H9 (cell line): ENCODE results near the gene TRPV5. TPM values are rescaled to one million over a fixed set of nuclear protein-coding genes. Genes with fewer than 3 reads are reported as not detected.

Experiments used
- DNase-seq: peaks from one replicate; pipeline ENCODE4 v3.0.0-alpha.2; 2017
- H2AFZ ChIP-seq: one replicate; pipeline ENCODE4 v1.6.1; 2013; ENCODE audit warnings: mild to moderate bottlenecking, low read length, control low read depth, moderate library complexity
- H2AK5ac ChIP-seq: 2 replicates; pipeline ENCODE4 v1.6.1; 2013; ENCODE audit warnings: low read length, control low read depth, mixed read lengths; ENCODE audit not compliant: insufficient read length
- H2BK120ac ChIP-seq: one replicate; pipeline ENCODE4 v1.6.1; 2013; ENCODE audit warnings: low read depth, mild to moderate bottlenecking, low read length, control low read depth, inconsistent platforms; ENCODE audit not compliant: poor library complexity, severe bottlenecking
- H2BK12ac ChIP-seq: 2 replicates; pipeline ENCODE4 v1.6.1; 2013; ENCODE audit warnings: low read length, control low read depth, mixed read lengths, low read depth; ENCODE audit not compliant: insufficient read length
- H2BK15ac ChIP-seq: 2 replicates; pipeline ENCODE4 v1.6.1; 2013; ENCODE audit warnings: low read depth, low read length, control low read depth
- H2BK20ac ChIP-seq: one replicate; pipeline ENCODE4 v1.6.1; 2013; ENCODE audit warnings: low read depth, mild to moderate bottlenecking, low read length, control low read depth, inconsistent platforms; ENCODE audit not compliant: poor library complexity, severe bottlenecking
- H2BK5ac ChIP-seq: 2 replicates; pipeline ENCODE4 v1.6.1; 2013; ENCODE audit warnings: low read length, control low read depth, mixed read lengths; ENCODE audit not compliant: insufficient read length
- H3K14ac ChIP-seq: 2 replicates; pipeline ENCODE4 v1.6.1; 2013; ENCODE audit warnings: low read length, control low read depth; ENCODE audit not compliant: insufficient read depth
- H3K18ac ChIP-seq: 2 replicates; pipeline ENCODE4 v1.6.1; 2013; ENCODE audit warnings: low read depth, mild to moderate bottlenecking, mixed read lengths, low read length, control low read depth; ENCODE audit not compliant: insufficient read length
- H3K23ac ChIP-seq: 2 replicates; pipeline ENCODE4 v1.6.1; 2013; ENCODE audit warnings: low read length, control low read depth, mixed read lengths, low read depth; ENCODE audit not compliant: insufficient read length
- H3K23me2 ChIP-seq: 2 replicates; pipeline ENCODE4 v1.6.1; 2013; ENCODE audit warnings: low read depth, mild to moderate bottlenecking, mixed read lengths, low read length, control low read depth; ENCODE audit not compliant: insufficient read length, poor library complexity, severe bottlenecking
- H3K27ac ChIP-seq: 2 replicates; pipeline ENCODE4 v1.5.1; 2013; ENCODE audit warnings: low read length, control low read depth, mixed read lengths, low read depth; ENCODE audit not compliant: insufficient read length
- H3K27me3 ChIP-seq: 2 replicates; pipeline ENCODE4 v1.6.1; 2013; ENCODE audit warnings: low read length, control low read depth, inconsistent platforms; ENCODE audit not compliant: insufficient read depth
- H3K4ac ChIP-seq: 2 replicates; pipeline ENCODE4 v1.6.1; 2013; ENCODE audit warnings: low read depth, mild to moderate bottlenecking, control low read depth, inconsistent platforms, low read length, moderate library complexity
- H3K4me1 ChIP-seq: 2 replicates; pipeline ENCODE4 v1.6.1; 2013; ENCODE audit warnings: low read length, control low read depth, inconsistent platforms; ENCODE audit not compliant: insufficient read depth
- H3K4me2 ChIP-seq: 2 replicates; pipeline ENCODE4 v1.6.1; 2013; ENCODE audit warnings: low read length, control low read depth, mixed read lengths; ENCODE audit not compliant: insufficient read length, insufficient read depth
- H3K56ac ChIP-seq: 2 replicates; pipeline ENCODE4 v1.6.1; 2013; ENCODE audit warnings: low read depth, mild to moderate bottlenecking, mixed read lengths, low read length, control low read depth; ENCODE audit not compliant: insufficient read length
- H3K79me1 ChIP-seq: 2 replicates; pipeline ENCODE4 v1.6.1; 2013; ENCODE audit warnings: low read depth, mild to moderate bottlenecking, moderate library complexity, low read length, control low read depth, inconsistent platforms; ENCODE audit not compliant: insufficient read depth, poor library complexity, severe bottlenecking
- H3K79me2 ChIP-seq: 2 replicates; pipeline ENCODE4 v1.6.1; 2013; ENCODE audit warnings: low read length, control low read depth, inconsistent platforms; ENCODE audit not compliant: insufficient read depth
- H3K9ac ChIP-seq: 2 replicates; pipeline ENCODE4 v1.6.1; 2013; ENCODE audit warnings: low read length, control low read depth, mixed read lengths; ENCODE audit not compliant: insufficient read length; ENCODE audit errors: extremely low read depth
- H3K9me3 ChIP-seq: one replicate; pipeline ENCODE4 v1.6.1; 2013; ENCODE audit warnings: low read depth, low read length, inconsistent platforms; ENCODE audit not compliant: control insufficient read depth
- H3T11ph ChIP-seq: one replicate; pipeline ENCODE4 v1.6.1; 2013; ENCODE audit warnings: mild to moderate bottlenecking, low read length, control low read depth, inconsistent platforms
- H4K20me1 ChIP-seq: one replicate; pipeline ENCODE4 v1.6.1; 2013; ENCODE audit not compliant: control insufficient read depth, insufficient read length, insufficient read depth
- H4K5ac ChIP-seq: 2 replicates; pipeline ENCODE4 v1.6.1; 2013; ENCODE audit warnings: low read depth, mild to moderate bottlenecking, mixed read lengths, low read length, control low read depth; ENCODE audit not compliant: insufficient read length
- H4K8ac ChIP-seq: replicated peaks from 2 replicates; pipeline ENCODE4 v1.6.1; 2013; ENCODE audit warnings: low read length, control low read depth, mixed read lengths, low read depth; ENCODE audit not compliant: insufficient read length
- H4K91ac ChIP-seq: 2 replicates; pipeline ENCODE4 v1.6.1; 2013; ENCODE audit warnings: low read depth, mild to moderate bottlenecking, moderate library complexity, mixed read lengths, low read length, control low read depth; ENCODE audit not compliant: insufficient read length
- H3K27ac Mint-ChIP-seq, 3 experiments: 2 replicates in 2 of 3; 3 replicates in 1 of 3; pipeline ENCODE4 v1.8.0; 2020 to 2021; ENCODE audit warnings: mixed read lengths in 3 of 3, mild to moderate bottlenecking in 1 of 3, moderate library complexity in 1 of 3
- H3K27me3 Mint-ChIP-seq: 2 replicates; pipeline ENCODE4 v1.8.0; 2021; ENCODE audit warnings: low read depth, mild to moderate bottlenecking, moderate library complexity, mixed read lengths
- H3K36me3 Mint-ChIP-seq, 3 experiments: 2 replicates in 2 of 3; 3 replicates in 1 of 3; pipeline ENCODE4 v1.8.0; 2020 to 2021; ENCODE audit warnings: low read depth in 3 of 3, mixed read lengths in 3 of 3; ENCODE audit not compliant: insufficient read depth in 1 of 3
- H3K4me1 Mint-ChIP-seq, 2 experiments: 2 replicates each; pipeline ENCODE4 v1.8.0; 2020; ENCODE audit warnings: mixed read lengths in 2 of 2
- H3K4me3 Mint-ChIP-seq, 2 experiments: 2 replicates in 1 of 2; 3 replicates in 1 of 2; pipeline ENCODE4 v1.8.0; 2020 to 2021; ENCODE audit warnings: mild to moderate bottlenecking in 2 of 2, mixed read lengths in 2 of 2, moderate library complexity in 1 of 2
- H3K9me3 Mint-ChIP-seq, 2 experiments: 2 replicates in 1 of 2; 3 replicates in 1 of 2; pipeline ENCODE4 v1.8.0; 2020; ENCODE audit warnings: mild to moderate bottlenecking in 2 of 2, mixed read lengths in 2 of 2, moderate library complexity in 1 of 2
- WGBS: extraction: QIAGEN DNeasy Blood & Tissue Kit; methylation state at CpG from one replicate; pipeline ENCODE4 v1.1.7; 2013; ENCODE audit warnings: missing lambda C conversion rate, low lambda C conversion rate, mixed read lengths; ENCODE audit not compliant: insufficient read length; ENCODE audit errors: extremely low coverage; 5-methylcytosine and 5-hydroxymethylcytosine counted together
- total RNA-seq: library from RNA; stranded (reverse); gene quantifications from 2 replicates; pipeline ENCODE4 v1.2.1, GENCODE V29; 2021
- TF ChIP-seq, protein P1 (sequence below): fragments of 200-600 bp; sonication (generic); conservative IDR thresholded peaks from 3 replicates; pipeline ENCODE4 v1.8.0; 2021; ENCODE audit warnings: antibody characterized with exemption, mild to moderate bottlenecking

TRPV5 gene
- total RNA-seq, 1 experiment from 2014 or later: not detected

DNA sequence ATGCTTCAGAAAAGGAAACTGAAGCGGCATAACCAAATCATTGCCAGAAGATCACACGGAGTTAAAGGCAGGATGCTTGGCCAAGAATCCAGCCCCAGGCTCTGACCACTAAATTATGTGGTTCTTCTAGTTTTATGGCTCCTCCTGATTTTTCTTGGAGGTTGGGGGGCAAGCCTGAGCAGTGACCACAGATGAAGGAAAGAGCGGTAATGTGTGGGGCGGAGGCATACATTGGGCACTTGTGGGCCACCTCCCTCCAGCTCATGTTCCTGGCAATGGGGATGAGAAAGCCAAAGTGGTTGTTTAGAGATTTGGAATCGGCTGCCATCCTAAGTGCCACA is 51.2 kb downstream of the TRPV5 start:
- Histone ChIP-seq H2AK5ac (no peak overlapping the region), H4K8ac (no peak overlapping the region), H3K9me3 (no peaks in the 10 kb centered on the region), H3K18ac (no peak overlapping the region), H3K79me1 (no peaks in the 10 kb centered on the region), H3K23me2 (peaks cover 3% of the 10 kb centered on the region), H3K9ac (no peak overlapping the region), H4K5ac (no peak overlapping the region), H3K23ac (no peak overlapping the region), H2AFZ (no peak overlapping the region), H2BK15ac (no peak overlapping the region), H3K4me1 (no peaks in the 10 kb centered on the region; the same call in 1 of the 2 replicates), H2BK20ac (no peak overlapping the region), H3K14ac (no peak overlapping the region), H2BK5ac (no peak overlapping the region), H3K56ac (no peak overlapping the region), H3K4me2 (no peak overlapping the region), H3K4ac (no peak overlapping the region), H2BK12ac (no peak overlapping the region), H4K91ac (no peak overlapping the region), H3K27ac (no peak overlapping the region), H3T11ph (no peak overlapping the region), H3K79me2 (no peaks in the 10 kb centered on the region), H3K27me3 (no peaks in the 10 kb centered on the region), H4K20me1 (peaks cover 2% of the 10 kb centered on the region), H2BK120ac (no peak overlapping the region)
- H3K9me3 Mint-ChIP-seq: no peaks in the 10 kb centered on the region
- DNase-seq: peak; percentile 13
- peaks cover 0 to 1% (median 0%) of the 10 kb centered on the region in 3 experiments; a peak in 2 of 7 replicates for H3K36me3 Mint-ChIP-seq
- no peak overlapping the region for H3K4me3 Mint-ChIP-seq
- peaks cover 13% of the 10 kb centered on the region; the same call in 1 of the 2 replicates for H3K27me3 Mint-ChIP-seq
- TF ChIP-seq, protein P1, sequence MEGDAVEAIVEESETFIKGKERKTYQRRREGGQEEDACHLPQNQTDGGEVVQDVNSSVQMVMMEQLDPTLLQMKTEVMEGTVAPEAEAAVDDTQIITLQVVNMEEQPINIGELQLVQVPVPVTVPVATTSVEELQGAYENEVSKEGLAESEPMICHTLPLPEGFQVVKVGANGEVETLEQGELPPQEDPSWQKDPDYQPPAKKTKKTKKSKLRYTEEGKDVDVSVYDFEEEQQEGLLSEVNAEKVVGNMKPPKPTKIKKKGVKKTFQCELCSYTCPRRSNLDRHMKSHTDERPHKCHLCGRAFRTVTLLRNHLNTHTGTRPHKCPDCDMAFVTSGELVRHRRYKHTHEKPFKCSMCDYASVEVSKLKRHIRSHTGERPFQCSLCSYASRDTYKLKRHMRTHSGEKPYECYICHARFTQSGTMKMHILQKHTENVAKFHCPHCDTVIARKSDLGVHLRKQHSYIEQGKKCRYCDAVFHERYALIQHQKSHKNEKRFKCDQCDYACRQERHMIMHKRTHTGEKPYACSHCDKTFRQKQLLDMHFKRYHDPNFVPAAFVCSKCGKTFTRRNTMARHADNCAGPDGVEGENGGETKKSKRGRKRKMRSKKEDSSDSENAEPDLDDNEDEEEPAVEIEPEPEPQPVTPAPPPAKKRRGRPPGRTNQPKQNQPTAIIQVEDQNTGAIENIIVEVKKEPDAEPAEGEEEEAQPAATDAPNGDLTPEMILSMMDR: no peak
- no peak overlapping the region for H3K27ac Mint-ChIP-seq
- no CpG with 5 or more reads among the region's 5 CpGs for WGBS
- H3K4me1 Mint-ChIP-seq: peaks cover 12 to 13% of the 10 kb centered on the region in 2 experiments
